NCI-H2196 (cell line): Measurements from ENCODE around the gene PSME2.

ENCODE experiments used
- DNase-seq: peaks from one replicate; lab custom pipeline; 2025; ENCODE audit not compliant: unreplicated experiment; lab: John Stamatoyannopoulos, UW

PSME2 gene

DNA sequence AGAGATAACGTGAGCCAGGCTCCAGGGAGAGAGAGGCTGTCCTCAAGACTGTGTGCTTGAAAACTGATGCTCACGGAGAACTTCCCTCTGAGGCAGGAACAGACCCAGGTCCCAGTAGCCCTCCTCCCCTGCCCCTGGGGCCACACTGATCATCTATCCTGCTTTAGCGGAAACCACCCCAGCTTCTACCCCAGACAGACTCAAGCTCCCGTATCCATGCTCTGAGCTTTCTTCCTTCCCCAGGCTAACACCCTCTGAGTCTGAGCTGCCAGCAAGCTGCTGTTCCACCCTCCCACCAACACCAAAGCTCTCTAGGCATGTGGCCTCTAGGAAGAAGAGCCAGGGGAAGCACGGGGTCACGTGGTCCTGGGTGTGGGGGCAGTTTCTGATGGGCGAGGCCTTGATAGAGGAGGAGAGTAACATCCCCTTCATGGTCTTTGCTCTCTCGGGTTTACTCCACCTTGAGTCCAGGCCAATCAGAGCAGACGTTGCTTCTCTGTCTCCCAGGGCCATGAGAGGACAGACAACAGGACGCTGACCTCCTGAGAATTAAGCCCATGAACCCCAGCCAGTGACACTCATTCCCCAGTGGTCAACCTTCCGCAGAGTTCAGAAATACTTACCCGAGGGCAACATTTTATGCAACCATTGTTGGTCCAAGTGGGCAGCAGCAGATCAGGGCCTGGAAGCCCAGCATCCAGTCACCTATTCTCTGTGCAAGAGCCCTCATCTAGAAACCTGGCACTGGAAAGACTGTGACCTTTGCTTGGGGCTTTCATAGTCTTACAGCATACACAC, 50.9 kb downstream of the PSME2 start:
- DNase-seq = peak; percentile 72

DNA sequence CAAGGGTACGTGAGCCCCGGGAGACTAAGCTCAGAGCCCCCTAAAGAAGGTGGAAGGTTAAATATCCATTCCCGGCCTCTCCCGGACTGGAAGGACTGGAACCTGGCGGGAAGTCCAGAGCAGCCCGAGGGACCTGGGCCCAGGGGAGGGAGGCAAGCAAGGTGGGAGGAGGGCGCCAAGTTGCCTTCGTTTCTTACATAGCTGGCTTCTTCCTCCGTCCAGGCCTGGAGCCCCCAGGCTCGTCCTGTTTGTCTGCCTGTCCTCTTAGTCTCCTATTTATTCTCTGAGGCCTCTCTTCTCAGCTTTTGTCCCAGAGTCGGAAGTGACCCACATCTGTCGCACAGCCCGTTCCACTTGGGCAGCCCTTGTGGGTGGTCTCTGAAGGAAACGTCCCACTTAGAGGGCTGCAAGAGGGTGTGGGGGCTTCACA, 51.6 kb downstream of the PSME2 start:
- no peak for DNase-seq

DNA sequence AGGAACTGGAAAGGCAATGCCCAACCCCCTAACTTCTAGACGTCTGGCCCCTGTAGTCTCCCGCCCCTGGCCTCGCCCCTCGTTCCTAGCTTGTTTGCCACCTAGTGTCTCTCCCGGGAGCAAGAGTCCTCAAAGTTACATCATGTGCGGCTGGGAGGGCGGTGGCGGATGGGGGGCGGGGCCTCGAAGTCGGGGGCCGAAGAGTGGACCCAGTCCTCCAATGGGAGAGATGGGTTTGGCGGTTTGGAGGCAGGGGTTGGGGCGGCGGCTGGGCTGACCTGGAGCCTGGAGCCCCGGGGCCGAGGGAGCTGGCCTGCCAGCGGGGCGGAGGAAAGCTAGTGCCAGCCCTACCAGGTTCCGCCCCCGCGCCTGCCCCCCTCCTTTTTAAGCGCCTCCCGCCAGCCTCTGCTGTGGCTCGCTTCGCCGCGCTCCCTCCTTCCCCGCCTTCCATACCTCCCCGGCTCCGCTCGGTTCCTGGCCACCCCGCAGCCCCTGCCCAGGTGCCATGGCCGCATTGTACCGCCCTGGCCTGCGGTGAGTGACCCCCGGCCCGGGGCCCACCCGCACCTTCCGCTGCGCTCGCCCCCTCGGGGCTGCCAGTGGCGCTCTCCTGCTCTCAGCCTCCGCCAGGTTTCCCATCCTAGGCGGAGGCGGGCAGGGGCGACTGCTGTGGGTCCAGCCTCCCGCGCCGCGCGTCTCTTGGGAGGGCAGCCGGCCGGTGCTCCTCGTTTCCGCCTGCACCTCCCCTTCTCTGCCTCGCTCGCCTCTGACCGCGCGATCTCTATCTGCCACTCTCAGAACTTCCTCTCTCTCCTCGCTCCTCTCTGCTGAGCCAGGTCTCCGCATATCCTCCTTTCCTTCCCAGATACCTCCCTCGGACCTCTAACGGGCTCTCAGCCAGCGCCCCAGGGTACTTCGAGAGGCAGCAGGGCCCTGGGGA, 52.2 kb downstream of the PSME2 start, which contains the start of gene PCK2:
TSS of gene PCK2 (plus strand) at position 411 of the 940 bp plus-strand sequence. CDS start at position 506, 95 bp downstream.
- peak; percentile 93 for DNase-seq
